ENCODE results near the gene PHACTR2. TPM values are rescaled to one million over a fixed set of nuclear protein-coding genes. Genes with fewer than 3 reads are reported as not detected.
"Not testable (repeated sequence)": the region's sequence is repeated elsewhere in the genome, so short reads cannot be mapped to it uniquely, and the experiment has no call there.

Gene PHACTR2
- total RNA-seq, 1 donor from 2014 or later = 20.0 TPM

DNA sequence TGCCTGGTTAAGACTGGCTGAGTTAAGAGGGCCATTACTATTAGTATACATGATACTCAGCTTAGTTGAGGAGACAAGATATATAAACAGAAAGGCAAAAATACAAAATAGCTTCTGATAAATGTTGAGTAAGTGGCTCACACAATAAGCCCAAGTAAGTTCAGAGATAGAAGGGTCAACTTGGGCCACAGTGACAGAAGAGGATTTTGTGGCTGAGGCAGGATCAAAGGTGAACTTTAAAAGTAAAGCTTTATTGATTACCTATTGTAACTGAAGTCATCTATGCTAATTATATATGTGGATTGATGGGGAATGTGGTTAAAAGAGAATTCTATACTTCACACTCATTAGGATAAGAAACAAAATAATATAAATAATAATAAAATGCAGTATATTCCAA lies 80.8 kb downstream of the PHACTR2 start:
- ATAC-seq (peak; percentile 33), DNase-seq (ENCODE audit: low spot score) (no peak)

DNA sequence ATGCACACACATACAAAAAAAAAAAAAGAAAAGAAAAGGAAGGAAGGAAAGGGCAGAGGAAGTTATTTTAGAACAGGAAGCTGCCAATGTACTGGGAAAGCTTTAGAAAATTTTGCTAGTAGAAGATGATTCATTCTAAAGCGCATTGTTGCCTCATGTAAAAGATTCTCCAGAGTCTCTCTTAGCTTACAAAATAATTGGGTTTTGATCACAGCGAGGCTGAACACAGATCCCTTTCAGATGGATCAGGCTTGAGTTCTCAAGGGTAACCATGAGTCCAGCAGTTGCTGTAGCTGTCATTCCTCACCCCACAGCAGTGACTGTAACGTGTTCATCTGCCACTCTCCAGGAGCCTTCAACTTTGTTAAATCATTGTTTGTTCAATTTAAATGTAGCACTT lies 81.9 kb downstream of the PHACTR2 start:
- ATAC-seq (no peak), DNase-seq (ENCODE audit: low spot score) (no peak)

DNA sequence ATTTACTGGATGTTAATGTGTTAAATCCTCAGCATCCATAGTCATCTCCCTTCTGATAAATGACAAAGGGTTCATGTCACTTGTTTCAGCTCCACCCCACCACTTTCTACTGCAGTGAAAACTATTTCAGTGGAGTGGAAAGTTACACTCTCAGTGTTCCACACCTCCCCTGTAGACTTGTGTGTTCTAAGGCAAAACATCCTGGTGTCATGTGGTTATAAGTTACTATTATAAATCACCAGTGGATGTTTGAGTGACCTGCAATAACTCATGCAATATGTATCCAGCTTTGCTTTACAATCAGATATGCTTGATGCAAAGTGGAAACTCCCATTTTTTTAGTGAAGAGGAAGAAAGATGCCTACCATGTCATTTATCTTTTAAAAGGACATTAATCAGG lies 83.3 kb downstream of the PHACTR2 start:
- DNase-seq (ENCODE audit: low spot score) (no peak), ATAC-seq (no peak)

DNA sequence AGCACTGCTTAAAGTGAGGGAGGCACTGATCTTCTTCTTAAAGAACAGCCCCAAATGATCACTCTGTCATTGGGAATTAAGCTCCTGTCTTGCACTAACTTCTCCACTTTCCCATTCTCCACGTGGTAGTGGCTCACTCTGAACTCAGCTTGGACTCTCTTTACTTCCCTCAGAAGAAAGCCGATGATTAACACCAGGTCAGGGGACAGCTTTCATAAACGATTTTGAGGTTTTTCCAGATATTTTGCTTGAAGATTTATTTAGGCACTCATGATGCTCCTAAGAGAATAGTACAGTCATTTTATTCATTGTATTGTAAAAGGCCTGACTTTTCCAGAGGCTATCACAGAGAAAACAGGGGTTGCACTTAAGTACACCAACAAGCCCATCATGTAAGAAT lies 84.4 kb downstream of the PHACTR2 start:
- ATAC-seq (no peak), DNase-seq (ENCODE audit: low spot score) (no peak)

DNA sequence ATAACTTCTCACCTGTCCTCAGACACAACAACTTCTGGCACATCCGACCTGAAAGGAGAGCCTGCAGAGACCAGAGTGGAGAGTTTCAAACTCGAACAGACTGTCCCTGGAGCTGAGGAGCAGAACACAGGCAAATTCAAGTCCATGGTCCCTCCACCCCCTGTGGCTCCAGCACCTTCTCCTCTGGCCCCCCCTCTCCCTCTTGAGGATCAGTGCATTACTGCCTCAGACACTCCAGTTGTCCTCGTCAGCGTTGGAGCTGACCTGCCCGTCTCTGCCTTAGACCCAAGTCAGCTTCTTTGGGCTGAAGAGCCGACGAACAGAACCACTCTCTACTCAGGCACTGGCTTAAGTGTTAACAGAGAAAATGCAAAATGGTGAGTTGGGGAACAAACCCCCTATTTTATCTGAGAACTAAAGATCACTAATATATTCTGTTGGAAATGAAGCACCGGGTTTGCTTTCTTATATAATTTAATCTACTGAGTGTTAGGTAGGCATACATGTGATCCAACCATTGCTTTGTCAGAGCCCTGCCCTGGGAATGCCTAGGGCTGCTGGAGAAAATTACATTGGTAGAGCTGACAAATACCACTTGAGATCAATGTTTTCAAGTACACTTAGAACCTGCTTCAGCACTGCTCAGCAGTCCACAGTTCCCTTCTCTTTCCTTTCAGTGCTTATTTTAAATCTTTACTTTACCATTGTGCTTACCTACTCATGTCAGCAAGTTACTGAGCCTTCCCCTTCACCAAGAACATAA lies 87.8 kb downstream of the PHACTR2 start:
- ATAC-seq (no peak), DNase-seq (ENCODE audit: low spot score) (no peak)

DNA sequence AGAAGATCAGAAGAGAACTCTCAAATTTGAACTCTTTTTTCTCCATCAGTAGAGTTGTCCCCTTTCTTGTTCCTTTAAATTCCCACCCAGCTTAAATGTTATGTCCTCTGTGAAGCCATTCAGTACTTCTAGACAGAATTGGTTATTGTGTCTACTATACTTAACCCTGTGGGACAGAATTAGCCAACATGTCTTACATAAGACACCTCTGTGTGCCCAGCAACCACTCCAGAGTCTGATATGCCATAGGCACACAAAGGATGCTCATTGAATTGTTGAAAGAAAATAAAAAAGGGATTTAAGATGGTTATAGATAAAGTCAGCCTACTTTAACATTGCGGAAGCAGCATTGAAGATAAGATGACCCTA lies 88.4 kb downstream of the PHACTR2 start:
- ATAC-seq (peak; percentile 30), DNase-seq (ENCODE audit: low spot score) (no peak)

DNA sequence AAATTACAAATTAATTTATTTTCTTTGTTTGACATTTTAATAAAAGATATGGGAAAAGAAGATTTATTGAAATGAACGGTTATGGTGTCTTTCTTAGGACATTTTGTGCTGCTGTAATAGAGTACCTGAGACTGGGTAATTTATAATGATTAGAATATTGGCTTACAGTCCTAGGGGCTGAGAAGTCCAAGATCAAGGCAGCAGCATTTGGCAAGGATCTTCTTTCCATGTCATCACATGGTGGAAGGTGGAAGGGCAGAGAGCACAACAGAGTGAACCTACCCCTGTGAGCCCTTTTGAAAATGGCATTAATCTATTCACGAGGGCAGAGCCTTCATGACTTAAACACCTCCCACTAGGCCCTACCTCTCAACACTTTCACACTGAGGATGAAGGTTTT lies 89.7 kb downstream of the PHACTR2 start:
- no peak for DNase-seq (ENCODE audit: low spot score)
- ATAC-seq = no peak

DNA sequence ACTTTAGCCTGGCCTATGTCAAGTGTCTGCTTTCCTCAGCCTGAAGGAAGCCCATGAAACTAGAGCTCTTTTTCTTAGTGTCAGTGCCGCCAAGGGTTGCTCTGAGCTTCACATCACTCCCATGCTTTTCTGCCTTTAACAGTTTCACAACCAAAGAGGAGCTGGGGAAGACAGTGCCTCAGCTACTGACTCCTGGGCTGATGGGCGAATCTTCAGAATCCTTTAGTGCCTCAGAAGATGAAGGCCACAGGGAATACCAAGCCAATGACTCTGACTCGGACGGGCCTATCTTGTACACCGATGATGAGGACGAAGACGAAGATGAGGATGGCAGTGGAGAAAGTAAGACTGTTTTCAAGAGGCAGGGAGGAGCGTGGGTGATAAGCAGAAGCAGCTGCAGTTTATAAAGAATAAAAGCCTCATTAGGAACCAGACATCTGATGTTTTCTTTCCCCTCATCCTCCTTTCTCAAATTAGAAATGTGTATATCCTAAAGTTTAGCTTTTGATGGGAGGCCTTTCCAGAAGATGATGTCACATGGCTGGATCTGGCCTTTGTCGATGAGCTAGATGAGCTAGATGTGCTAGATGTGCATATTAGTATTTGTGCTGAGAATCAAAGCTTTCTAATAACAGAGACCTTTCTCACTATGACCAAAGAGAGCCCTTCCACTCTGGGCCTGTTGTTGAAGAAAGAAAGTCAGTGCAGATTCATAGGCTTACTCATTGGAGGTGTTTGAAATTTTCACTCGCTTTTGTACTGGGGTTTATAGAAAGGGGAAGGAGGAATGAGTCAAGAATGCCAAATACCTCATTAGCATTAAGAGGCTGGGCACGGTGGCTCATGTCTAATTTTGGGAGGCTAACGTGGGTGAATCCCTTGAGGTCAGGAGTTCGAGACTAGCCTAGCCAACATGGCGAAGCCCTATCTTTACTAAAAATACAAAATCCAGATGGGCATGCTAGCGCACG lies 94.6 kb downstream of the PHACTR2 start:
- DNase-seq (ENCODE audit: low spot score) = no peak
- ATAC-seq = no peak

DNA sequence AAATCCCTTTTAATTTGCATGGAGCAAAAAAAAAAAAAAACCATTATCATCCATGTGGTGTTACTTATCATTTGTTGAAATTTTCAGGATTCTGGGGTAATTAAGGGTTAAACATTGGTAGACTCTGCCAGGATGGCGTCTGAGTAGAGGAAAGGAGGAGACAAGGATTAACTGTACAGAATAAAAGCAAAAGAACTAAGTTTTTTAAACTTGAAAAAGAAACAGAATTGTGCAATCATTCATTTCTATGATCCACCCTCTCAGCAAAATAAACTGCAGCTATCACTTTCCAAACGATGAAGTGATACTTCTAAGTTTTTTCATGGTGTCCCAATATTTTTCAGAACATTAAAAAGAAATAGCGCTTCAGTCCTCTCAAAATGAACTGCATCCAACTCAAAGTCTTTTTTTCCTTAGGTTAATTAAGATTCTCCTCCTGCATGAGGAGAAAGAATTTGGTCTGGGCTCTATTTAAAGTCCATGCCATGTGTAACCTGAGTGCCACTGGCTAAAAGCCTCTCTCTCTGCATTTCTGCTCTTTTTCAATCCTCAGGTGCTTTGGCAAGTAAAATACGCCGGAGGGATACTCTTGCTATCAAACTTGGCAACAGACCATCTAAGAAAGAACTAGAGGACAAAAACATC lies 95.9 kb downstream of the PHACTR2 start:
- ATAC-seq = peak; percentile 53

DNA sequence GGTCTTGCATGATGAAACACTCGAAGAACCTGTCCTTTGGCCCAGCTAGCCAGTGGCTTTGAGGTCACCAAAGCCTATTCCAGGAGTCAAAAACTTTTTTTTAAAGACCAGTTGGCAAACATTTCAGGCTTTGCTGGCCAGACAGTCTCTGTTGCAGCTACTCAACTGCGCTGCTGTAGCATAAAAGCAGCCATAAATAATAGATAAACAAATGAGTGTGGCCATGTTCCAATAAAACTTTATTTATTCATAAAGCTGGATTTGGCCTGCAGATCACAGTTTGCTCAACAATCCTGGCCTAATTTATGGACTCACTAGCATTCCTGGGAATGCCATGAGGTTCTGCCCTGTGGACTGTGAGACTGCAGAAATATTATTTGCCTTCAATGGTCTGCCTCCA lies 96.6 kb downstream of the PHACTR2 start:
- DNase-seq (ENCODE audit: low spot score) (peak; percentile 66), ATAC-seq (peak; percentile 93)

More for the DNA sequence above, 95.9 kb downstream of the PHACTR2 start:
- DNase-seq (ENCODE audit: low spot score) = no peak

DNA sequence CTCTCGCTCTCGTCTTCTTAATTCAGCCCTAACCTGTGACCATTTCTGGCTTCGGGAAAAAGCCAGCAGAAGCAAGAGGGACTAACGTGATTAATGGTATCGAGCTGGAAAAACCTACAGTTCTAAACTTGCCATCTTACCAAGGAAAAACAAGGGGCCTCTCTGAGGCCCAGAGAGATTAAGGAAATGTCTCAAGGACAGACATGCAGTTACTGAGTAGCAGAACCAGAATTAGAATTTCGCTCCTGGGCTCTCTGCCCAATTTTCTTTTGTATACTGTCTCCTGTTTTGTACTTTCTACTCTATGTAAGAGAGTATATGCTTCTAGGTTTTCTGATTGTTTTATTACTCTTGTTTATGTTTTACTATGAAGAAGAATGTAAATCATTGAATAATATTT lies 97.6 kb downstream of the PHACTR2 start:
- DNase-seq (ENCODE audit: low spot score) (no peak), ATAC-seq (no peak)

DNA sequence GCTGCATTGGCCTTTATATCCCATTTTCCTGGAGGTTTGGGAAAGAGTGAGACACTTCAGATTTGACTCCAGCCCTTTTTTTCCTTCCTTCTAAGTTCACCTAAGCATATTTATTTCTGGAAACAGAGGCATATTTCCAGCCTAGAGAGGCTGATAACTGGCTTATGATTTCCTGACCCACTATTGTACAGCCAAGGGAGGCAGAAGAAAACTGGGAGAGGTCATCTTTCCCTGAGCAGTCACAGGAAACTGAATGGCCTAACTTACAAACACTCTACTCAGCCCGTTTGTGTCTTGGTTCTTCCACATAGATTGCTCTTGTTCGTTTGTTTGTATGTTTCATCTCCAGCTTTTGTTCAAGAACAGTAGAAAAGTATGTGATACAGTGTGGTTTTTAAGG lies 101.2 kb downstream of the PHACTR2 start:
- ATAC-seq (no peak), DNase-seq (ENCODE audit: low spot score) (no peak)

DNA sequence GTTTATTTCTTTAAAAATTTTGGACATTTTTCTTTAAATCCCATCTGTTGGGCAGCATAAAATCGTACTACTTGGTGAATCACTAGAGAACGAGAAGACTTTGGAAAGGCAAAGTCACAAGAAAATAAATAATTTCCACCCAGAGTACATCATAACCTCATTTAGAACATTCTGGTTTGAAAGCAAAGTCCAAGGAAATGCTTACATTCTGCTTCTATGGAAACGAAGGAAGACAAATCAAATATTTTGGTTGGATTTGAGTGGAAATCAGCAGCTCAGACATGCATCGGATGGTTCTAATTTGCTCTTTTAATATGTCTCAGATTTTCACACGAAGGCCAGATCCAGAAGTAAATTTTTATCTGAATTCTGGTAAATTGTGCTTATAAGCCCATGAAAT lies 104.7 kb downstream of the PHACTR2 start:
- DNase-seq (ENCODE audit: low spot score) = no peak
- ATAC-seq = no peak

DNA sequence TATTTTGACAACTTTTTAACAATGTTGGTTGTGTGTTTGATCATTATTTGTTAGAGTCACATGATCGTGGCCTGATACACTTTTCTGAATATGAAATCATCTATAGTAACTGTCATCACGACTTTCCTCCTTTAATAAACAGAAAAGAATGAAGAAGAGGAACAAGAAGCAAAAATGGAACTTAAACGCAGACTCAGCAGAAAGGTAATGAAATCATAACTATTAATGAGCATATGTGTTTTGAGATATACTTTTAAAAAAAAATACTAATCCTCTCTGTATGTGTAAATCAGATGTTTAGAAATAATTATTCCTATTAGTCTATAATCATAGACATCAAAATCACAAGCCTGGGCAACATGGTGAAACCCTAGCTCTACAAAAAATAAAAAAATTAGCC lies 105.3 kb downstream of the PHACTR2 start:
- DNase-seq (ENCODE audit: low spot score) (no peak), ATAC-seq (no peak)

DNA sequence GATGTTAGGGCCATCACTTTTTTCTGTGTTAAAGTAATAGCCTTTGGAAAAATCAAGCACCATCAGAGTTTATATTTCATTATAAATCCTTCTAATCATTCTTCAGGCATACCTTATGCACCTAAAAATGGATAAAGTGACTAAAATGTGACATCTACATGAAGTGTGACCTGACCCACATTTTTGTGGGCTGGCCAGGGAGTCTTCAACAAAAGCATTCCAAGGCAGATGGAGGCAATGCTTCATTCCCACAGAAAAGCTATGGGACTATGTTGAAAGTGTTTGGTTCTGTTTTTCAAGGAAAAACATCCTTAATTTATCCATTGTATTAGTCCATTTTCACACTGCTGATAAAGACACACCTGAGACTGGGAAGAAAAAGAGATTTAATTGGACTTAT lies 106.6 kb downstream of the PHACTR2 start:
- ATAC-seq = no peak
- DNase-seq (ENCODE audit: low spot score) = no peak

DNA sequence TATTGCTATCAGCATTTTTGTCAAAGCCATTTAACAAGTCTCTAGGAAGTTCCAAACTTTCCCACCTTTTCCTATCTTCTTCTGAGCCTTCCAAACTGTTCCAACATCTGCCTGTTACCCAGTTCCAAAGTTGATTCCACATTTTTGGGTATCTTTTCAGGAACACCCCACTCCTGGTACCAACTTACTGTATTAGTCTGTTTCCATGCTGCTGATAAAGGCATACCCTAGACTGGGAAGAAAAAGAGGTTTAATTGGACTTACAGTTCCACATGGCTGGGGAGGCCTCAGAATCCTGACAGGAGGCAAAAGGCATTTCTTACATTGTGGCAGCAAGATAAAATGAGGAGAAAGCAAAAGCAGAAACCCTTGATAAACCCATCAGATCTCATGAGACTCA lies 108.6 kb downstream of the PHACTR2 start:
- not testable (repeated sequence) for DNase-seq (ENCODE audit: low spot score); ATAC-seq

DNA sequence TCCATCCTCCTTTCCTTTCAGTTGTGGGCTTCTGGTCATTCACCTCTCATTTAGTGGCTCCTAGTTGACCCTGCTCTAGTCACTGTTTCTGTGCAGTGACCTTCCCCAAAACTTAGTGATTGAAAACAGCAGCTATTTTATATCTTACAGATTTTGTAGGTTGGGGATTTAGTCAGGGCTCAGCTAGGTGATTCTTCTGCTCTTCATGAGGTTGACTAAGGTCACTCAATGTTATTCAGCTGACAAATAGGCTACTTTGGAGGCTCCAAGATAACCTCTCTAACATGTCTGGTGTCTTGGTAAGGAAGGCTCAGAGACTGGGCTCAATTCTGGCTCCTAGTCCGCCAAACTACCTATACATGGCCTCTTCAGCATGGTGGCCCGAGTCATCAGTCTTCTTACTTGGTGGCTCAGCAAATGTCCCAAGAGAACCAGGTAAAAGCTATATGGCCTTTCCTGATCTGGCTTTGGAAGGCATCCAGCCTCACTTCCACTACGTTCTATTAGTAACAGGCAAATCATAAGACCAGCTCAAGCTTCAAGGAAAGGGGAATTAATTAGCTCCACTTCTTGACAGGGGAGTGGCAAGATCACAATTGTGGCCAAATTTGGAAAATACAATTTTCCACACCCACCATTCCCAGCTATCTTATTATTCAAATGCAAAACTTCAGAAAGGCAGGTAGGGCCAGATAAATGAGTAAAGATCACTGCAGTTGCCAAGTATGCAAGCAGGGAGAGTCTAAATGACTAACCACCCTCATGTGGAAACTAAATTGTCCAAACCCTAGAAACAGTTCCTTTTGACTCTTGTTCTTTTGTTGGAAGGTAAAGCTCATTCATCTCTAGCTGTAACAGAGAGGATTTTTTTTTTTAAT lies 114.9 kb downstream of the PHACTR2 start:
- DNase-seq (ENCODE audit: low spot score) (no peak), ATAC-seq (no peak)

DNA sequence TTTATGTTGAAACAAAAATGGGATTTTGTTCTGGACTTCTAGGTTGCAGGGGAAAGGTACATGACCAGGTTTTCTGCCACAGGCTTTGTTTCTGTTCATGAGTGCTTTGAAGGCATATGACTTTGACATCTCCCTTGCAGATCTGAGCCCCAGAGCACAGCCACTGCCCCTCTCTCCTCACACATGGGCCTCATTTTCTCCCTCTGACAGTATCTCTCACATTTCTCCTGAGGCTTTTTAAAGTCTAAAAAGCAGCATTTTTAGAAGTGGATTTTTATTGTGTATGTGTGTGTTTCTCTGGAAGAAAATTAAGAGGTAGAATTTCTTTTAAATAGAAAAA lies 115.5 kb downstream of the PHACTR2 start:
- no peak for ATAC-seq

DNA sequence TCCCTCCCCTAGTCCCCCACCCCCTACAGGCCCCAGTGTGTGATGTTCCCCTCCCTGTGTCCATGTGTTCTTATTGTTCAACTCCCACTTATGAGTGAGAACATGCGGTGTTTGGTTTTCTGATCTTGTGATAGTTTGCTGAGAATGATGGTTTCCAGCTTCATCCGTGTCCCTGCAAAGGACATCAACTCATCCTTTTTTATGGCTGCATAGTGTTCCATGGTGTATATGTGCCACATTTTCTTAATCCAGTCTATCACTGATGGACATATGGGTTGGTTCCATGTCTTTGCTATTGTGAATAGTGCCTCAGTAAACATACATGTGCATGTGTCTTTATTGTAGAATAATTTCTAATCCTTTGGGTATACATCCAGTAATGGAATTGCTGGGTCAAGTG lies 118.8 kb downstream of the PHACTR2 start:
- ATAC-seq; DNase-seq (ENCODE audit: low spot score): not testable (repeated sequence)

More for the DNA sequence above, 115.5 kb downstream of the PHACTR2 start:
- DNase-seq (ENCODE audit: low spot score) = no peak

DNA sequence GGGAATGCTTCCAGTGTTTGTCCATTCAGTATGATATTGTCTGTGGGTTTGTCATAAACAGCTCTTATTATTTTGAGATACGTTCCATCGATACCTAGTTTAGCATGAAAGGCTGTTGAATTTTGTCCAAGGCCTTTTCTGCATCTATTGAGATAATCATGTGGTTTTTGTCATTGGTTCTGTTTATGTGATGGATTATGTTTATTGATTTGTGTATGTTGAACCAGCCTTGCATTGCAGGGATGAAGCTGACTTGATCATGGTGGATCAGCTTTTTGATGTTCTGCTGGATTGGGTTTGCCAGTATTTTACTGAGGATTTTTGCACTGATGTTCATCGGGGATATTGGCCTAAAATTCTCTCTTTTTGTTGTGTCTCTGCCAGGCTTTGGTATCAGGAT lies 120.7 kb downstream of the PHACTR2 start:
- not testable (repeated sequence) for DNase-seq (ENCODE audit: low spot score); ATAC-seq
